Measurements from ENCODE around the gene DECR2. TPM values are rescaled to one million over a fixed set of nuclear protein-coding genes. Genes with fewer than 3 reads are reported as not detected.

Gene DECR2
- total and polyA plus RNA-seq, 2 experiments from 2014 or later = 50.0 to 51.5 TPM

GRCh38 chr16:455453-455852, 53.8 kb downstream of the DECR2 start:
- H3K27me3 ChIP-seq = no peaks in the 10 kb centered on the region
- TF ChIP-seq, protein P1, sequence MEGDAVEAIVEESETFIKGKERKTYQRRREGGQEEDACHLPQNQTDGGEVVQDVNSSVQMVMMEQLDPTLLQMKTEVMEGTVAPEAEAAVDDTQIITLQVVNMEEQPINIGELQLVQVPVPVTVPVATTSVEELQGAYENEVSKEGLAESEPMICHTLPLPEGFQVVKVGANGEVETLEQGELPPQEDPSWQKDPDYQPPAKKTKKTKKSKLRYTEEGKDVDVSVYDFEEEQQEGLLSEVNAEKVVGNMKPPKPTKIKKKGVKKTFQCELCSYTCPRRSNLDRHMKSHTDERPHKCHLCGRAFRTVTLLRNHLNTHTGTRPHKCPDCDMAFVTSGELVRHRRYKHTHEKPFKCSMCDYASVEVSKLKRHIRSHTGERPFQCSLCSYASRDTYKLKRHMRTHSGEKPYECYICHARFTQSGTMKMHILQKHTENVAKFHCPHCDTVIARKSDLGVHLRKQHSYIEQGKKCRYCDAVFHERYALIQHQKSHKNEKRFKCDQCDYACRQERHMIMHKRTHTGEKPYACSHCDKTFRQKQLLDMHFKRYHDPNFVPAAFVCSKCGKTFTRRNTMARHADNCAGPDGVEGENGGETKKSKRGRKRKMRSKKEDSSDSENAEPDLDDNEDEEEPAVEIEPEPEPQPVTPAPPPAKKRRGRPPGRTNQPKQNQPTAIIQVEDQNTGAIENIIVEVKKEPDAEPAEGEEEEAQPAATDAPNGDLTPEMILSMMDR (IDR thresholded peaks at IDR 0.05; ENCODE audit: low read depth, low read length) = no peak
- H3K4me3 ChIP-seq = no peak overlapping the region
- DNase-seq (ENCODE audit: low read depth in 1 of 2, low spot score in 1 of 2) = no peak
- H3K27ac ChIP-seq = no peak overlapping the region
- peaks cover 26% of the 10 kb centered on the region for H3K4me1 ChIP-seq (ENCODE audit: low read depth)
- H3K36me3 ChIP-seq = no peaks in the 10 kb centered on the region
- H3K9me3 ChIP-seq (ENCODE audit: low read depth) = no peaks in the 10 kb centered on the region

DNA sequence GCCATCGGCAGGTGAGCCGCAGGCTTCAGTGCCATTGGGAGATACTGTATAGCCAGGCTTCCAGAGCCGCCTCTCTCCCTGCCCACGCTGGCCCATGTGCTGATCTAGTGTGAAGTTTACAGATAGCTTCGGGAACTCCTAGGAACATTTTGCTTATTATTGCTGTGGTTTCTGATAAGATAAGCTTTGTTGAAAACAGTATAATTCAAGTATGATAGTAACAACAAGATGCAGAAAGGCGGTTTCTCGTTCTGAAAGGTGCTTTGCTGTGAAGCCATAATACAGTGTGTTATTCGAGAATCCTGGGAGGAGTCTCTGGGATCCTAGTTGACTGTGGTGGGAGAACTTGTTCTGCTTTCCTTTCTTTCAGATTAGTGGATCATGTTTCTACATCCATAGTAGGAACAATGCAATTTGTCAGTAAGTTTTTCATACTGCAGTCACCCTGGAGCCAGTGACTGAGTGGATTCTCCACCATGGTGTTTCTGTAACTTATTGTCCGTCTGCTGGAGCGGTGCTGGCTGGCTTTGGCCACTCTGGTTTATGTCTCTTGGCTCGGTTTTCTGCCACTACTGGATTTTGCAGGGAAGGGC, 55.3 kb downstream of the DECR2 start:
- peak; percentile 39 to 61 for DNase-seq (ENCODE audit: low read depth in 1 of 2, low spot score in 1 of 2)
- Histone ChIP-seq H3K9me3 (ENCODE audit: low read depth) (no peaks in the 10 kb centered on the region), H3K36me3 (peaks cover 4% of the 10 kb centered on the region), H3K4me1 (ENCODE audit: low read depth) (peaks cover 24% of the 10 kb centered on the region), H3K27ac (peak overlapping the region; percentile 76), H3K27me3 (no peaks in the 10 kb centered on the region), H3K4me3 (no peak overlapping the region)
- TF ChIP-seq, protein P1 (IDR thresholded peaks at IDR 0.05; ENCODE audit: low read depth, low read length) = no peak

DNA sequence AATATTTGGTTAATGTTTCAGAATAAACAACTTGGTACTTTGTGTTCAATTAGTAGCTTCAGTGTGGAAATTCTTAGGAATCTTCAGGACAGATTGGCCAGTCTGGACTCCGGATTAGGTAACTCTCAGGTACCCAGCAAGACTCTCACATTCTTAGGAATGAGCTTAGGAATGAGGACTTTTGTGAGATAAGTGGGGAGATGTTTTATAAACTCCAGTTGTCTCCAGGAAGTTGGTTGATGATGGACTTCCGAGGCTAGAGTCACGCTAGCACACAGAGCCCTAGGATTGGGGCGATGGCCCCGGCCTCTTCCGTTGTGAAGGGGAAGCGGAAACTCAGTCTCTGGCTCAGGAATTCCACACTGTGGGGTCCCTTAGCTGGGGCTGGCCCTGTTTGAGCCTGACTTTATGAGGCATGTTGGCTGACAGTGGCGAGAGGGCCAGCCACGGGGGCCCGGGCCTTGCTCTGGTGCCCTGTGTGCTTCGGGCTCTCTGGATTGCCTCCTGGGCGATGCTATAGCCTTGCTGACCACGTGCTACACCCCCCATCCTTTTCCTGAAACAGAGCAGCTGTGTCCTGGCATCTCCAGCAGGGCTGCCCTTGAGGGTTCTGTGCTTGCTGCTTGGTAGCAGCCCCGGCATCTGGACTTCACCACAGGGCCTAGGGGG, 56.2 kb downstream of the DECR2 start:
- Histone ChIP-seq H3K4me1 (ENCODE audit: low read depth) (peaks cover 24% of the 10 kb centered on the region), H3K36me3 (peaks cover 6% of the 10 kb centered on the region), H3K27me3 (no peaks in the 10 kb centered on the region), H3K9me3 (ENCODE audit: low read depth) (no peaks in the 10 kb centered on the region), H3K27ac (peak overlapping the region; percentile 76), H3K4me3 (no peak overlapping the region)
- DNase-seq (ENCODE audit: low read depth in 1 of 2, low spot score in 1 of 2) = peak; percentile 47 to 52
- TF ChIP-seq, protein P1 (IDR thresholded peaks at IDR 0.05; ENCODE audit: low read depth, low read length) = no peak

- Histone ChIP-seq H3K9me3 (ENCODE audit: low read depth) (no peaks in the 10 kb centered on the region), H3K27ac (no peak overlapping the region), H3K27me3 (no peaks in the 10 kb centered on the region), H3K4me1 (ENCODE audit: low read depth) (peaks cover 16% of the 10 kb centered on the region), H3K36me3 (peaks cover 6% of the 10 kb centered on the region), H3K4me3 (no peak overlapping the region)
- TF ChIP-seq, protein P1 (IDR thresholded peaks at IDR 0.05; ENCODE audit: low read depth, low read length) = no peak
- no peak for DNase-seq (ENCODE audit: low read depth in 1 of 2, low spot score in 1 of 2)
These were observed 58.1 kb downstream of the DECR2 start for GRCh38 chr16:459761-460160.

DNA sequence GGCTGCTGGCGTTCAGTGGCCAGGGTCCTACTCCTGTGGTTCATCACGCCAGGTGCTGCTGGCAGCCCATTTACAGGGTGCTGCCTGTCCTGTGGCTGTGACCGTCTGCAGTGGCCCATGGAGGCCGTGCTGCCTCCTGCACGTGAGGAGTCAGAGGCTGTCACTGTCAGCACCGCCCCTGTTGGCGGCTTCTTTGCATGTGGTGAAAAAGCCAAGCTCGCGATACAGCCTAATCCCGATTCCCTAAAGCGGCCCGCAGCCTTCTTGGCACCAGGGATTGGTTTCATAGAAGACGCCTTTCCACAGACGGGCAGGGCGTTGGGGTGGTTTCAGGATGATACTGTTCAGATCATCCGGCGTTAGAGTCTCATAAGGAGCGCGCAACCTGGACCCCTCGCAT, 59.1 kb downstream of the DECR2 start:
- Histone ChIP-seq H3K4me3 (no peak overlapping the region), H3K4me1 (ENCODE audit: low read depth) (peaks cover 16% of the 10 kb centered on the region), H3K36me3 (peaks cover 6% of the 10 kb centered on the region), H3K27me3 (no peaks in the 10 kb centered on the region), H3K9me3 (ENCODE audit: low read depth) (no peaks in the 10 kb centered on the region), H3K27ac (no peak overlapping the region)
- TF ChIP-seq, protein P1 (IDR thresholded peaks at IDR 0.05; ENCODE audit: low read depth, low read length) = no peak
- DNase-seq (ENCODE audit: low read depth in 1 of 2, low spot score in 1 of 2) = no peak

Other genes starting within 250 kb of the DECR2 start
- gene HBZ, start 249.2 kb upstream of the DECR2 start, total RNA-seq = not detected in 2 replicates
- gene HBZ, start 249.2 kb upstream of the DECR2 start, polyA plus RNA-seq = not detected in 2 replicates
- not detected in 2 replicates for gene HBM, start 235.9 kb upstream of the DECR2 start, total RNA-seq
- not detected in 2 replicates for gene HBM, start 235.9 kb upstream of the DECR2 start, polyA plus RNA-seq
- 1.3 TPM in 1 of 2 replicates, not detected in the other for gene HBA2, start 229.0 kb upstream of the DECR2 start, total RNA-seq
- gene HBA2, start 229.0 kb upstream of the DECR2 start, polyA plus RNA-seq = 0.52 TPM in 1 of 2 replicates, not detected in the other
- 0.42 TPM in 1 of 2 replicates, not detected in the other for gene HBA1, start 225.2 kb upstream of the DECR2 start, total RNA-seq
- gene HBA1, start 225.2 kb upstream of the DECR2 start, polyA plus RNA-seq = 1.8 TPM in 1 of 2 replicates, not detected in the other
- gene HBQ1, start 221.4 kb upstream of the DECR2 start, total RNA-seq = 2.0 and 3.7 TPM in 2 replicates
- gene HBQ1, start 221.4 kb upstream of the DECR2 start, polyA plus RNA-seq = 0.76 and 4.0 TPM in 2 replicates
- 94.5 and 158 TPM in 2 replicates for gene LUC7L, start 172.4 kb upstream of the DECR2 start, total RNA-seq
- gene LUC7L, start 172.4 kb upstream of the DECR2 start, polyA plus RNA-seq = 91.0 and 105 TPM in 2 replicates
- 128 and 136 TPM in 2 replicates for gene FAM234A, start 167.1 kb upstream of the DECR2 start, total RNA-seq
- 160 and 164 TPM in 2 replicates for gene FAM234A, start 167.1 kb upstream of the DECR2 start, polyA plus RNA-seq
- gene RGS11, start 125.9 kb upstream of the DECR2 start, total RNA-seq = 6.6 and 14.8 TPM in 2 replicates
- 12.0 and 17.0 TPM in 2 replicates for gene RGS11, start 125.9 kb upstream of the DECR2 start, polyA plus RNA-seq
- gene ARHGDIG, start 121.3 kb upstream of the DECR2 start, total RNA-seq = 5.8 and 6.5 TPM in 2 replicates
- 3.1 and 9.6 TPM in 2 replicates for gene ARHGDIG, start 121.3 kb upstream of the DECR2 start, polyA plus RNA-seq
- 0.78 and 3.2 TPM in 2 replicates for gene PDIA2, start 118.7 kb upstream of the DECR2 start, total RNA-seq
- gene PDIA2, start 118.7 kb upstream of the DECR2 start, polyA plus RNA-seq = 1.7 and 4.6 TPM in 2 replicates
- 29.1 and 49.7 TPM in 2 replicates for gene AXIN1, start 49.2 kb upstream of the DECR2 start, total RNA-seq
- 16.5 and 25.4 TPM in 2 replicates for gene AXIN1, start 49.2 kb upstream of the DECR2 start, polyA plus RNA-seq
- 242 and 350 TPM in 2 replicates for gene MRPL28, start 31.3 kb upstream of the DECR2 start, total RNA-seq
- 234 and 290 TPM in 2 replicates for gene MRPL28, start 31.3 kb upstream of the DECR2 start, polyA plus RNA-seq
- gene PGAP6, start 19.9 kb upstream of the DECR2 start, total RNA-seq = 135 and 167 TPM in 2 replicates
- gene PGAP6, start 19.9 kb upstream of the DECR2 start, polyA plus RNA-seq = 113 and 142 TPM in 2 replicates
- 352 and 452 TPM in 2 replicates for gene NME4, start 4.7 kb upstream of the DECR2 start, total RNA-seq
- gene NME4, start 4.7 kb upstream of the DECR2 start, polyA plus RNA-seq = 518 and 664 TPM in 2 replicates
- 61.8 and 77.1 TPM in 2 replicates for gene RAB11FIP3, start 23.8 kb downstream of the DECR2 start, total RNA-seq
- 55.3 TPM in 2 replicates for gene RAB11FIP3, start 23.8 kb downstream of the DECR2 start, polyA plus RNA-seq
- gene CAPN15, start 125.8 kb downstream of the DECR2 start, total RNA-seq = 58.2 and 63.3 TPM in 2 replicates
- gene CAPN15, start 125.8 kb downstream of the DECR2 start, polyA plus RNA-seq = 19.0 and 38.1 TPM in 2 replicates
- 0.14 and 0.66 TPM in 2 replicates for gene PRR35, start 158.5 kb downstream of the DECR2 start, total RNA-seq
- gene PRR35, start 158.5 kb downstream of the DECR2 start, polyA plus RNA-seq = 0.40 TPM in 1 of 2 replicates, not detected in the other
- 3.6 and 3.9 TPM in 2 replicates for gene NHLRC4, start 165.1 kb downstream of the DECR2 start, total RNA-seq
- 2.2 and 2.6 TPM in 2 replicates for gene NHLRC4, start 165.1 kb downstream of the DECR2 start, polyA plus RNA-seq
- 124 and 126 TPM in 2 replicates for gene PIGQ, start 168.1 kb downstream of the DECR2 start, total RNA-seq
- 89.2 and 110 TPM in 2 replicates for gene PIGQ, start 168.1 kb downstream of the DECR2 start, polyA plus RNA-seq
- 40.7 and 45.9 TPM in 2 replicates for gene RAB40C, start 188.2 kb downstream of the DECR2 start, total RNA-seq
- 30.8 and 36.9 TPM in 2 replicates for gene RAB40C, start 188.2 kb downstream of the DECR2 start, polyA plus RNA-seq
- 85.8 and 125 TPM in 2 replicates for gene WFIKKN1, start 229.1 kb downstream of the DECR2 start, total RNA-seq
- 79.6 and 105 TPM in 2 replicates for gene WFIKKN1, start 229.1 kb downstream of the DECR2 start, polyA plus RNA-seq
- 196 and 201 TPM in 2 replicates for gene METTL26, start 234.4 kb downstream of the DECR2 start, total RNA-seq
- gene METTL26, start 234.4 kb downstream of the DECR2 start, polyA plus RNA-seq = 153 and 181 TPM in 2 replicates
- 123 and 144 TPM in 2 replicates for gene MCRIP2, start 239.9 kb downstream of the DECR2 start, total RNA-seq
- gene MCRIP2, start 239.9 kb downstream of the DECR2 start, polyA plus RNA-seq = 131 and 146 TPM in 2 replicates
- gene WDR90, start 247.5 kb downstream of the DECR2 start, total RNA-seq = 25.6 and 26.5 TPM in 2 replicates
- gene WDR90, start 247.5 kb downstream of the DECR2 start, polyA plus RNA-seq = 28.1 and 32.3 TPM in 2 replicates